Memory B cell (primary cell): ENCODE results near the gene OSGIN1.
A peak's percentile ranks its signal among the peaks of the same experiment; 100 is the strongest.

Experiments used
- ATAC-seq: fragments of 150-1000 bp; cut with Tn5 transposase; 2 replicates; pipeline ENCODE4 v1.10.0; 2021; ENCODE audit warnings: low read depth, mild to moderate bottlenecking, moderate library complexity
- DNase-seq, 2 donors: peaks; one replicate each; pipeline ENCODE4 v3.0.0; 2022; ENCODE audit warnings: low spot score in 2 of 2
- H3K27ac Mint-ChIP-seq: one replicate; pipeline ENCODE4 v1.8.0; 2022; ENCODE audit warnings: mild to moderate bottlenecking, moderate library complexity, mixed read lengths
- H3K27me3 Mint-ChIP-seq: one replicate; pipeline ENCODE4 v1.8.0; 2022; ENCODE audit warnings: mixed read lengths
- H3K36me3 Mint-ChIP-seq: one replicate; pipeline ENCODE4 v1.8.0; 2022; ENCODE audit warnings: mild to moderate bottlenecking, mixed read lengths
- H3K4me1 Mint-ChIP-seq: one replicate; pipeline ENCODE4 v1.8.0; 2022; ENCODE audit warnings: mixed read lengths
- H3K4me3 Mint-ChIP-seq: one replicate; pipeline ENCODE4 v1.8.0; 2022; ENCODE audit warnings: mild to moderate bottlenecking, moderate library complexity, mixed read lengths
- H3K9me3 Mint-ChIP-seq: one replicate; pipeline ENCODE4 v1.8.0; 2022; ENCODE audit warnings: mixed read lengths

OSGIN1 gene

GRCh38 chr16:83995754-83996153 is 42.7 kb downstream of the OSGIN1 start:
- Mint-ChIP-seq H3K4me3 (no peak overlapping the region), H3K36me3 (peaks cover 2% of the 10 kb centered on the region)

DNA sequence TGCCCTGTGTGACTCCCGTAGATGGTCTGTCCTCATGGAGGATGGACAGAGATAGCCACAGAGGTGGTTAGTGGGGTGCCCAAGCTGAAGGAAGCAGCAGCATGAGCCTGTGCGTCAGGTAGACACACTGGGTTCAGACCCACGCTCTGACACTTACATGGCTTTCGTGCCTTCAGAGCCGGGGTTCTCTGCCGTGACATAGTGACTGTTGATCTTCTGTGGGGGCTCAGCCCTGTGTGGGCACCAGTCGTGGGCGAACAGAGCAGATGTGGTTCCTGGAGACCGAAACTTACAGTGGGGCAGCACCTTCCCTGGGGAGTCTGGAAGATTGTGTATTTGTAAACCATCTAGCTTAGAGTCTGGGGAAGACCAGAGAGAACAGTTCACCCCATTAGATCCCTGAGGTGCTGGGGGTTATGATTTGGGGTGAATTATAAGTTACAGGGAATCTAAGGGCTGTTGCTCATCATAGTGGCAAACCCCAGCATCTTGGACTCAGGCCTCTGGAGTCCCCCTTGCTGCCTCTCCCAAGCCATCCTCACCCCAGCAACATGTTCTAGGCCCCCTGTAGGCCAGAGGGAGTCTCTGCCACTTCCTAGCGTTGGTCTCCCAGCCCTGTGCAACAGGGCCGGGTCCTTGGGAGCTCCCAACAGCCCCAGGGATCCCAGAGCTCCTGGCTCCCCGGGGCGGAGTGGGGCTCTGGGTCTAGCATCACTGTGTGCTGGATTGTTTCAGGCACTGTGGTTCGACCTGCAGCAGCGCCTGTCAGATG is 43.6 kb downstream of the OSGIN1 start:
- no peak for ATAC-seq
- H3K27ac Mint-ChIP-seq: no peak overlapping the region
- H3K4me3 Mint-ChIP-seq: no peak overlapping the region
- no peak for DNase-seq
- H3K27me3 Mint-ChIP-seq: peaks cover 16% of the 10 kb centered on the region
- peaks cover 3% of the 10 kb centered on the region for H3K9me3 Mint-ChIP-seq
- no peaks in the 10 kb centered on the region for H3K4me1 Mint-ChIP-seq
- peaks cover 2% of the 10 kb centered on the region for H3K36me3 Mint-ChIP-seq

More at GRCh38 chr16:83995754-83996153, 42.7 kb downstream of the OSGIN1 start:
- no peaks in the 10 kb centered on the region for H3K4me1 Mint-ChIP-seq
- H3K9me3 Mint-ChIP-seq: peaks cover 4% of the 10 kb centered on the region
- ATAC-seq: no peak
- peaks cover 16% of the 10 kb centered on the region for H3K27me3 Mint-ChIP-seq
- H3K27ac Mint-ChIP-seq: no peak overlapping the region
- DNase-seq: no peak

- no peaks in the 10 kb centered on the region for H3K9me3 Mint-ChIP-seq
- no peak for DNase-seq
- no peak overlapping the region for H3K4me3 Mint-ChIP-seq
- no peak overlapping the region for H3K27ac Mint-ChIP-seq
- peaks cover 8% of the 10 kb centered on the region for H3K27me3 Mint-ChIP-seq
- no peak for ATAC-seq
- no peaks in the 10 kb centered on the region for H3K4me1 Mint-ChIP-seq
- no peaks in the 10 kb centered on the region for H3K36me3 Mint-ChIP-seq
Measured at GRCh38 chr16:83998091-83998490, 45.1 kb downstream of the OSGIN1 start.

DNA sequence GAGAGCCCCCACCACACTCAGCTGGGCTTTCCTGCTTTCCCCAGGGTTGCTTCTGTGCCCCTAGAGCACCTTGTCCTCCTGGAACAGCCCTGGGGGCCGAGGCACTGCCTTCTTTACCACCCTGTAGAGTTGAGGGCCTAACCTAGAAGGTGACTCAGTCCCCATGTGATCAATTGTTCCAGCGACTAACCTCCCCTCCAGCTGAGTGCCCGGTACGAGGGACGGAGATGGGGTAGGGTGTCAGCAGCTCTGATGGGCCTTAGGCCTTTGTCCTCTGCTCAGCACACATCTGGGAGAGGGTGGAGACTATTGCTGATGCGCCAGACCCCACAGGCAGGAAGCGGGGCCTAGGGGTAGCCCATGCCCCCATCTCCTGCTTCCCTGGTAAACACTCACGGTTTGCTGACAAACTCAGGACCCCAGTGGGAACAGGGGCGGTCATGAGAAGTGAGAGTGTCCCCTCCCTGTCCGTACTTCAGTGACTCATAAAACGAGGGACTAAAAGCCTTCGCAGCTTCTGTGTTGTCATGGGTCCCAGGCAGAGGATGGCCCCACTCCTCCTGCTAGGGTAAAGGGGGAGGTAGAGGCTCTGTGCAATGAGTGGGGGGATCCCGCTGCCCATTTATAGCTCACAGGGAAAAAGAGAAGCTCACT is 48.1 kb downstream of the OSGIN1 start:
- Mint-ChIP-seq H3K4me3 (no peak overlapping the region), H3K36me3 (no peaks in the 10 kb centered on the region), H3K9me3 (no peaks in the 10 kb centered on the region), H3K27ac (no peak overlapping the region), H3K4me1 (no peaks in the 10 kb centered on the region), H3K27me3 (peaks cover 11% of the 10 kb centered on the region)
- no peak for ATAC-seq
- no peak for DNase-seq

GRCh38 chr16:84001726-84002125 is 48.7 kb downstream of the OSGIN1 start:
- Mint-ChIP-seq H3K4me3 (no peak overlapping the region), H3K27me3 (peaks cover 10% of the 10 kb centered on the region), H3K4me1 (no peaks in the 10 kb centered on the region), H3K9me3 (no peaks in the 10 kb centered on the region), H3K27ac (no peak overlapping the region), H3K36me3 (no peaks in the 10 kb centered on the region)
- no peak for ATAC-seq
- no peak for DNase-seq

- Mint-ChIP-seq H3K4me3 (no peak overlapping the region), H3K36me3 (no peaks in the 10 kb centered on the region), H3K9me3 (no peaks in the 10 kb centered on the region), H3K4me1 (no peaks in the 10 kb centered on the region), H3K27me3 (peaks cover 10% of the 10 kb centered on the region), H3K27ac (no peak overlapping the region)
- no peak for DNase-seq
- no peak for ATAC-seq
Measured at GRCh38 chr16:84003038-84003437, 50.0 kb downstream of the OSGIN1 start.

DNA sequence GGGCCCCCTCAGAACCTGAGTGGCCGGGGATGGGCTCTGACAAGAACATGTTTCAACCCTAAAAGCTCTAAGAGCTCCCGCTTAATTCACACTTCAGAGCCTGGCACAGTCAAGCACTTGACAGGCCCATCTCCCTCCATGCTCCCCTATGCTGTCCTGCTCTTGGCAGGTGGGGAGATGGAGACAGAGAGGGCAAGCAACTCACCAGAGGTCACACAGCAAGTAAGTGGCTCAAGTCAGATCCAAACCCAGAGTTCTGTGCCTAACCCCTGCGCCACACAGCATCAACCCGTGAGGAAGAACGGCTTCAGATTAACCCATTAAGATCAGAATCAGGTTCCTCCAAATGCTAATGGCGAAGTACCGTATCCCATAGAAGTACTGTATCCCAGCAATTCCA is 51.4 kb downstream of the OSGIN1 start:
- no peak for DNase-seq
- no peak overlapping the region for H3K27ac Mint-ChIP-seq
- H3K27me3 Mint-ChIP-seq: peaks cover 12% of the 10 kb centered on the region
- no peaks in the 10 kb centered on the region for H3K36me3 Mint-ChIP-seq
- H3K4me1 Mint-ChIP-seq: no peaks in the 10 kb centered on the region
- no peaks in the 10 kb centered on the region for H3K9me3 Mint-ChIP-seq
- no peak overlapping the region for H3K4me3 Mint-ChIP-seq
- ATAC-seq: no peak

GRCh38 chr16:84005391-84005790 is 52.4 kb downstream of the OSGIN1 start:
- no peaks in the 10 kb centered on the region for H3K9me3 Mint-ChIP-seq
- H3K36me3 Mint-ChIP-seq: no peaks in the 10 kb centered on the region
- H3K4me3 Mint-ChIP-seq: no peak overlapping the region
- peaks cover 12% of the 10 kb centered on the region for H3K27me3 Mint-ChIP-seq
- no peak for ATAC-seq
- no peak overlapping the region for H3K27ac Mint-ChIP-seq
- no peak for DNase-seq
- H3K4me1 Mint-ChIP-seq: no peaks in the 10 kb centered on the region

DNA sequence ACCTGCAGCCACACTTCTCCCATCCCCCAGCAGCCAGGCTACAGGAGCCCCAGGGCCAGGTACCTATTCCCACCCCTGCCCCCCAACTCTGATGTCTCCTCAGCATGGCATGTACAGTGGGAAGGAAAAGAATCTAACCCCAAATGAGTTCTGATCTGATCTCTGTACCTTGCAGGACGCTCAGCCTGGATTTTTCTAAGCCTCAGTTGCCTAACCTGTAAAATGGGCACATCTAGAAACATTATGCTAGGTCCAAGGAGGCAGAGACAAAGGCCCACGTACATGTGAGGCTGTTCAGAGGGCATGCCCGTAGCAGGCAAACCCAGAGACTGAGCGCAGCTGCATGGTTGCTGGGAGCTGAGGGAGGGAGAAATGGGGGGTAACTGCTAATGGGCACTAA is 54.5 kb downstream of the OSGIN1 start:
- Mint-ChIP-seq H3K4me1 (no peaks in the 10 kb centered on the region), H3K9me3 (no peaks in the 10 kb centered on the region), H3K27ac (no peak overlapping the region), H3K27me3 (peaks cover 11% of the 10 kb centered on the region), H3K4me3 (no peak overlapping the region), H3K36me3 (no peaks in the 10 kb centered on the region)
- DNase-seq (no peak), ATAC-seq (no peak)

DNA sequence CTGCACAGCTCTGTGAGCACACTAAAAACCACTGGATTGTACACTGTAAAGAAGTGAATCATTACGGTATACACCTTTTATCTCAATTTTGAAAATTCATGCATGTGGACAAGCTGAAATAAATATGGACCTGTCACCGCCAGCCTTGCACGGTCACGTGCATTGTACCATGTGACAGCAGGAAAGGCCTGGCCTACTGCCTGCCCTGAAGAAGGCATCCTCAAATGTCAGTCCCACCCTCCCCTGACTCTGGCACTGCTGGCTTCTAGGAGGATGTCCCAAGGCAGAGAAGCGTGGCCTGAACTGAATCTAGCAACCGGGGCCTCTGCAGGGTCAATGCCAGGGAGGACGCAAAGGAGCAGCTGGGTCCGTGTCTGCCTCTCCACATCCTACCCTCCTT is 54.9 kb downstream of the OSGIN1 start:
- DNase-seq: no peak
- Mint-ChIP-seq H3K4me1 (no peaks in the 10 kb centered on the region), H3K4me3 (no peak overlapping the region), H3K9me3 (no peaks in the 10 kb centered on the region), H3K27me3 (peaks cover 11% of the 10 kb centered on the region), H3K27ac (no peak overlapping the region), H3K36me3 (no peaks in the 10 kb centered on the region)
- ATAC-seq: no peak

GRCh38 chr16:84009282-84009681 is 56.2 kb downstream of the OSGIN1 start:
- no peak overlapping the region for H3K27ac Mint-ChIP-seq
- peaks cover 11% of the 10 kb centered on the region for H3K27me3 Mint-ChIP-seq
- H3K9me3 Mint-ChIP-seq: no peaks in the 10 kb centered on the region
- no peak overlapping the region for H3K4me3 Mint-ChIP-seq
- ATAC-seq: no peak
- peaks cover 3% of the 10 kb centered on the region for H3K4me1 Mint-ChIP-seq
- no peaks in the 10 kb centered on the region for H3K36me3 Mint-ChIP-seq
- DNase-seq: no peak

DNA sequence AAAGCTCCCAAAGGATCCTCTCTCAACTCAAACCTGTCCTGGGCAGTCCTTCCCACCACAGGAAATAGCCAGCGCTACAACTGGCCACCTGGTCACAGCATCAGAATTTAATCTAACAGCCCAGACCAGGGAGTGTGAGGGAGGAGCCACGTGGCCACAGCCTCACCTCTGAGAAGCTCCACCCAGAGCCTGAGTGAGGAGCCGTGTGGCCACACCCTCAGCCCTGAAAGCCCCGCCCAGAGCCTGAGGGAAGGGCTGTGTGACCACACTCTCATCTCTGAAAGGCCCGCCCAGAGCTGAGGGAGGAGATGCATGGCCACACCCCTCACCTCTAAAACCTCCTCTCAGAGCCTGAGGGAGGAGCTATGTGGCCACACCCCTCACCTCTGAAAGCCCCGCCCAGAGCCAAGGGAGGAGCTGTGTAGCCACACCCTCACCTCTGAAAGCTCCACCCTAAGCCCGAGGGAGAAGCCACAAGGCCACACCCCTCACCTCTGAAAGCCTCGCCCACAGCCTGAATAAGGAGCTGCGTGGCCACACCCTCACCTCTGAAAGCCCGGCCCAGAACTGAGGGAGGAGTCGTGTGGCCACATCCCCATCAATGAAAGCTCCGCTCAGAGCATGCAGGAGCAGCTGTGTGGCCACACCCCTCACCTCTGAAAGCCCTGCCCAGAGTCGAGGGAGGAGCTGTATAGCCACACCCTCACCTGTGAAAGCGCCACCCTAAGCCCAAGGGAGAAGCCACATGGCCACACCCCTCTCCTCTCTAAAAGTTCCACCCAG is 60.9 kb downstream of the OSGIN1 start:
- Mint-ChIP-seq H3K4me1 (peaks cover 7% of the 10 kb centered on the region), H3K27me3 (peaks cover 10% of the 10 kb centered on the region), H3K36me3 (no peaks in the 10 kb centered on the region), H3K9me3 (no peaks in the 10 kb centered on the region), H3K27ac (no peak overlapping the region), H3K4me3 (peak overlapping the region; percentile 8)
- ATAC-seq (peak; percentile 72), DNase-seq (peak; percentile 9 to 31)

GRCh38 chr16:84014570-84015327 is 61.7 kb downstream of the OSGIN1 start:
- DNase-seq (no peak), ATAC-seq (no peak)
- no peak overlapping the region for H3K27ac Mint-ChIP-seq
- no peaks in the 10 kb centered on the region for H3K36me3 Mint-ChIP-seq
- H3K9me3 Mint-ChIP-seq: no peaks in the 10 kb centered on the region
- peak overlapping the region; percentile 8 for H3K4me3 Mint-ChIP-seq
- H3K27me3 Mint-ChIP-seq: peaks cover 9% of the 10 kb centered on the region
- peaks cover 7% of the 10 kb centered on the region for H3K4me1 Mint-ChIP-seq

DNA sequence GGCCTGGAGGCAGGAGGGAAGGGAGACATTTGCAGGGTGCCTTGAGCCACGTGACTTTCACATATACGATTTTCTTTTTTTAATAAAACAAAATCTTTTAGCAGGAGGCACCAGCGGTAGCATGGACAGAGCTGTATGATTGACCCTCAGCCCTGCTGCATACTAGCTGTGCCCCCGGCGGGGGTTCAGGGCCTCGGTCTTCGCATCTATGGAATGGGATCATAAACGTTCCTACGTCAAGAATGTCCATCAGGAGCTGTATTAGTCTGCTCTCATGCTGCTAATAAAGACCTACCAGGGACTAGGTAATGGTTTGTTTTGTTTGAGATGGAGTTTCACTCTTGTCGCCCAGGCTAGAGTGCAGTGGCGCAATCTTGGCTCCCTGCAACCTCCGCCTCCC is 62.4 kb downstream of the OSGIN1 start:
- no peak for ATAC-seq
- Mint-ChIP-seq H3K27me3 (peaks cover 12% of the 10 kb centered on the region), H3K9me3 (no peaks in the 10 kb centered on the region), H3K4me3 (no peak overlapping the region), H3K4me1 (peaks cover 7% of the 10 kb centered on the region), H3K27ac (no peak overlapping the region), H3K36me3 (no peaks in the 10 kb centered on the region)
- no peak for DNase-seq
